Prostate gland (tissue), 2 donors: ENCODE measurements around the gene RASD2. TPM values are rescaled to one million over a fixed set of nuclear protein-coding genes. Genes with fewer than 3 reads are reported as not detected.

Experiments used
- DNase-seq: peaks from one replicate; pipeline ENCODE4 v3.0.0-alpha.2; 2019; ENCODE audit warnings: low spot score
- H3K27ac ChIP-seq, 2 donors: fragments of 200-600 bp; sonication (generic); 2 replicates each; pipeline ENCODE4 v1.5.1; 2017 to 2019
- H3K27me3 ChIP-seq: fragments of 200-600 bp; sonication (generic); replicated peaks from 2 replicates; pipeline ENCODE4 v1.5.1; 2019; ENCODE audit not compliant: insufficient read depth
- H3K36me3 ChIP-seq, 2 donors: fragments of 200-600 bp; sonication (generic); 1 replicate in 1 of 2; 2 replicates in 1 of 2; pipeline versions ENCODE4 v1.5.1 to v1.8.1; 2017 to 2019
- H3K4me1 ChIP-seq: fragments of 200-600 bp; sonication (generic); replicated peaks from 2 replicates; pipeline ENCODE4 v1.5.1; 2019
- H3K4me3 ChIP-seq, 2 donors: fragments of 200-600 bp; sonication (generic); 2 replicates each; pipeline ENCODE4 v1.5.1; 2017 to 2019
- H3K9me3 ChIP-seq: fragments of 200-600 bp; sonication (generic); 2 replicates; pipeline ENCODE4 v1.5.1; 2017
- CTCF ChIP-seq, 4 experiments: fragments of 200-600 bp in 2 of 4; fragments of 450-650 bp in 2 of 4; sonication (generic) in 2 of 4; IDR thresholded peaks; 1 replicate in 3 of 4; 2 replicates in 1 of 4; pipeline ENCODE4 v1.5.1; 2016 to 2019; ENCODE audit warnings: antibody characterized with exemption in 4 of 4, mild to moderate bottlenecking in 2 of 4, moderate library complexity in 2 of 4
- POLR2A ChIP-seq: fragments of 450-650 bp; IDR thresholded peaks from one replicate; pipeline ENCODE4 v1.6.1; 2016; ENCODE audit warnings: antibody characterized with exemption, mild to moderate bottlenecking
- POLR2AphosphoS5 ChIP-seq: sonication (generic); formaldehyde crosslinking; IDR thresholded peaks from one replicate; pipeline ENCODE4 v1.6.1; 2017; ENCODE audit warnings: antibody characterized with exemption
- WGBS: methylation state at CpG from one replicate; pipeline ENCODE4 v1.1.5; 2018; 5-methylcytosine and 5-hydroxymethylcytosine counted together
- intact Hi-C: fragments of 100-400 bp; cut with DNase I; formaldehyde crosslinking; loops from one replicate; pipeline ENCODE4 v1.14.2; 2022
- total RNA-seq, 2 donors: library from RNA; depleted of rRNA; stranded (reverse); fragments of >200 nt; gene quantifications; one replicate each; pipeline ENCODE4 v1.1.0, GENCODE V29; 2016

The RASD2 gene
- total RNA-seq, 2 donors from 2014 or later, result 6.2 to 8.0 TPM

- DNase-seq, result no peak
- WGBS, result 90% methylated on average over 5 of the region's 5 CpGs
- no peaks in the 10 kb centered on the region for H3K9me3 ChIP-seq
- no peak overlapping the region for H3K27ac ChIP-seq
- H3K27me3 ChIP-seq, result no peaks in the 10 kb centered on the region
- no peak for TF ChIP-seq POLR2A
- TF ChIP-seq POLR2AphosphoS5, result no peak
- no peak for TF ChIP-seq CTCF (IDR thresholded peaks at IDR 0.05)
- intact Hi-C loops, result no loop called here
- H3K4me3 ChIP-seq, result no peak overlapping the region
- no peaks in the 10 kb centered on the region for H3K4me1 ChIP-seq
- H3K36me3 ChIP-seq, result no peaks in the 10 kb centered on the region
Measured at GRCh38 chr22:35558031-35558430, 17.4 kb downstream of the RASD2 start.

DNA sequence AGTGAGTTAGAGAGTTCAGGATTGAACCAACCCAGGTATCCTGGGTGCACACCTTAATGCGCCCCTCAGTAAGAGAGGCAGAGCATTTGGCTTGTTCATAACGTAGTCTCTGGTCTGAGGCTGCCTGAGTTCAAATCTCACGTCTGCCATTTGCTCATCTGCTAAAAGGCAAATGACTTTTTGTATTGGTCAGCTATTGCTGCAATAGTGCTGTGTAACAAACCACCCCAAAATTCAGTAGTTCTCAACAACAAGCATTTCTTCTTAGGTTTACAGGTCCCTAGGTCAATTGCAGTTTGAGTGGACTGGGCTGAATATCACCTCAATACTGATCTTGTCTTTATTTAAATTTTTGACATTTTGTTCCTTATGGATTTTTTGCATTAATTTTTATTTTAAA is 18.1 kb downstream of the RASD2 start:
- no peaks in the 10 kb centered on the region for H3K4me1 ChIP-seq
- DNase-seq, result no peak
- WGBS, result 82% methylated on average over 3 of the region's 3 CpGs

DNA sequence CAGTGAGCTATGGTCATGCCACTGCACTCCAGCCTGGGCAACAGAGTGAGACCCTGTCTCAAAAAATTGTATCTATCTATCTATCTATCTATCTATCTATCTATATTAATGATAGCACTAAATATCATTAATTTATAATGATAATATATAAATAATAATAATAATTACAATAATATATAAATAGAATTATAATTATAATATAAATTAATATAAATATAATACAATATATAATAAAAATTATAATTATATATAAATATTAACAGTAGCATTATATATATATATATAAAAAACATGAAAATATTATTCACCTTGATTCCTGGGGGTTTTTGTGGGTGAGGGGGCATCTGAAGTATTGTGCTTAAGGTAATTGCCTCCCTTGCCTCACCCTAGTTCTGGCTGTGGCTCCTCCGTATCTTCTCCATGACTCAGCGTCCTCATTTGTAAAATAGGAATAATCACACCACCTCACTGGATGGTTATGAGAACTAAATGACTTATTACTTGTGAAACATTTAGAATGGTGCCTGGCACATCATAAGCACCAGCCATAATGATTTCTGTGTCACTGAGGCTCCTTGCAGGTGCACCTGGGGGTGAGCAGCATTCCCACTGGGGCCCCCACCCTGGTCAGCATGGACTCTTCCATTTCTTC is 18.8 kb downstream of the RASD2 start:
- no peak for TF ChIP-seq POLR2AphosphoS5
- TF ChIP-seq POLR2A, result no peak
- TF ChIP-seq CTCF (IDR thresholded peaks at IDR 0.05), result no peak
- Histone ChIP-seq H3K27me3 (no peaks in the 10 kb centered on the region), H3K27ac (no peak overlapping the region), H3K9me3 (no peaks in the 10 kb centered on the region), H3K36me3 (no peaks in the 10 kb centered on the region), H3K4me1 (no peaks in the 10 kb centered on the region), H3K4me3 (no peak overlapping the region)
- intact Hi-C loops, result no loop called here
- no peak for DNase-seq
- 87% methylated on average over 2 of the region's 2 CpGs for WGBS

More for the DNA sequence above, 18.1 kb downstream of the RASD2 start:
- TF ChIP-seq POLR2AphosphoS5 (no peak), POLR2A (no peak), CTCF (IDR thresholded peaks at IDR 0.05) (no peak)
- H3K9me3 ChIP-seq, result no peaks in the 10 kb centered on the region
- H3K27ac ChIP-seq, result no peak overlapping the region
- no peaks in the 10 kb centered on the region for H3K36me3 ChIP-seq
- no peaks in the 10 kb centered on the region for H3K27me3 ChIP-seq
- no peak overlapping the region for H3K4me3 ChIP-seq
- intact Hi-C loops, result no loop called here

DNA sequence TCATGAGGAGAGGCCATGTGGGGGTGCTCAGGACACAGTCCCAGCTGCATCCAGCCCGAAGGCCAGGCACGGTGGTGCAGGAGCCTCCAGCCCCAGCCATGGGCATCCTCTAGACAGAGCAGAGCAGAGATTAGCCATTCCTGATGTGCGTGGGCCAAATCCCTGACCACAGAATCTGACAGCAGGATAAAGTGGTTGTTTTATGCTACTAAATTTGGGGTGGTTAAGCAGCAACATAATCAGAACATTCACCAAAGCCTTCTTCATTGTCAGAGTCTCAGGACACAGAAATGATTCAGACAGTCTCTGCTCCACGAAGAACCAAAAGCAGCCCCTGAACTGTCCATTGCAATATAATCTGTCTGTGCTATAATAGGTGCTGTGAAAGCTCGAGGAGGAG is 19.7 kb downstream of the RASD2 start:
- Histone ChIP-seq H3K9me3 (no peaks in the 10 kb centered on the region), H3K27me3 (no peaks in the 10 kb centered on the region), H3K27ac (no peak overlapping the region), H3K4me3 (no peak overlapping the region), H3K36me3 (no peaks in the 10 kb centered on the region), H3K4me1 (no peaks in the 10 kb centered on the region)
- WGBS, result 61% methylated on average over 5 of the region's 5 CpGs
- TF ChIP-seq POLR2A (no peak), CTCF (IDR thresholded peaks at IDR 0.05) (no peak), POLR2AphosphoS5 (no peak)
- DNase-seq, result no peak
- intact Hi-C loops, result no loop called here

GRCh38 chr22:35560824-35561223 is 20.2 kb downstream of the RASD2 start:
- Histone ChIP-seq H3K36me3 (no peaks in the 10 kb centered on the region), H3K27ac (no peak overlapping the region), H3K27me3 (no peaks in the 10 kb centered on the region), H3K4me3 (no peak overlapping the region), H3K9me3 (no peaks in the 10 kb centered on the region), H3K4me1 (no peaks in the 10 kb centered on the region)
- intact Hi-C loops, result no loop called here
- 80% methylated on average over 1 of the region's 1 CpG for WGBS
- TF ChIP-seq POLR2AphosphoS5 (no peak), POLR2A (no peak), CTCF (IDR thresholded peaks at IDR 0.05) (no peak)
- DNase-seq, result no peak
